Stimulated activated CD8-positive, alpha-beta memory T cell treated with anti-CD3 and anti-CD28 coated beads, Interleukin-15, amount 100 ng/mL, for 24 hours (primary cell): ENCODE data around the gene H6PD.

Experiments
- DNase-seq: peaks from one replicate; pipeline ENCODE4 v3.0.0-alpha.2; 2020; ENCODE audit warnings: low read depth

Gene H6PD

DNA sequence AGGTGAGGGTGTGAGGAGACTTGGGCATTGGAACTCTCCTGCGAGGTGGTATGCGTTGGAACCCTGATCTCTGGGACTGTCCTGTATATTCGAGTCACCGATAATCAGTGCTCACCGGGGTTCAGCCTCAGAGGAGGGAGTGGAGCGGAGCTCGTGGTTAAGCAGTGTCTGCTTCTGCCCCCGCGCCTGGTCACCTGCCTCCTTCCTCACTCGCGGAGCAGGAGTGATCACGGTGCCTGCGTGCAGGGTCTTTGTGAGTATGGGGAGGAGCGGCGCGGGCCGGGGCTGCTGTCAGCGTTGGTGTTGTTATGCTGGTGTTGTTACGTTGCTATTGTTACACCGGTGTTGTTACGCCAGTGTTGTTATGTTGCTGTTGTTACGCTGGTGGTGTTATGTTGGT, 23.3 kb downstream of the H6PD start:
- no peak for DNase-seq

GRCh38 chr1:9258629-9259028, 24.1 kb downstream of the H6PD start:
- DNase-seq = no peak

GRCh38 chr1:9260059-9260766, 25.6 kb downstream of the H6PD start:
- no peak for DNase-seq

- no peak for DNase-seq
Measured at GRCh38 chr1:9261496-9261895, 26.9 kb downstream of the H6PD start.

GRCh38 chr1:9262096-9262986, 27.8 kb downstream of the H6PD start:
- no peak for DNase-seq

DNA sequence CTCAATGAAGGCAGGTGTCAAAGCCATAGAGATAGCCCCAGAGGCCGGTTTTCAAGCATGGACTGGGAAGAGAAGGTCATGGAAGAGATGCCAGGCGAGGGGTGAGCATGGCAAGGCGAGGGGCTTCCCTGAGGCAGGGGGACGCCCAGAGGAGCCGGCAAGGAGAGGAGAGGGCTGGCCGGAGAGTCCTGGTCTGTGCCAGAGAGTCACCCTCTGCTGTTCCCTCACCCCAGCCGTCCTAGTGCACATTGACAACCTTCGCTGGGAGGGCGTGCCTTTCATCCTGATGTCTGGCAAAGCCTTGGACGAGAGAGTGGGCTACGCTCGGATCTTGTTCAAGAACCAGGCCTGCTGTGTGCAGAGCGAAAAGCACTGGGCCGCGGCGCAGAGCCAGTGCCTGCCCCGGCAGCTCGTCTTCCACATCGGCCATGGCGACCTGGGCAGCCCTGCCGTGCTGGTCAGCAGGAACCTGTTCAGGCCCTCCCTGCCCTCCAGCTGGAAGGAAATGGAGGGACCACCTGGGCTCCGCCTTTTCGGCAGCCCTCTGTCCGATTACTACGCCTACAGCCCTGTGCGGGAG, 28.8 kb downstream of the H6PD start:
- no peak for DNase-seq

- DNase-seq = no peak
Measured at GRCh38 chr1:9263984-9264872, 29.7 kb downstream of the H6PD start.

GRCh38 chr1:9265037-9265436, 30.5 kb downstream of the H6PD start:
- DNase-seq = no peak

- DNase-seq = no peak
Measured at GRCh38 chr1:9265968-9266367, 31.4 kb downstream of the H6PD start.

GRCh38 chr1:9267352-9267686, 32.7 kb downstream of the H6PD start:
- no peak for DNase-seq

GRCh38 chr1:9267827-9268581, 33.4 kb downstream of the H6PD start:
- no peak for DNase-seq

DNA sequence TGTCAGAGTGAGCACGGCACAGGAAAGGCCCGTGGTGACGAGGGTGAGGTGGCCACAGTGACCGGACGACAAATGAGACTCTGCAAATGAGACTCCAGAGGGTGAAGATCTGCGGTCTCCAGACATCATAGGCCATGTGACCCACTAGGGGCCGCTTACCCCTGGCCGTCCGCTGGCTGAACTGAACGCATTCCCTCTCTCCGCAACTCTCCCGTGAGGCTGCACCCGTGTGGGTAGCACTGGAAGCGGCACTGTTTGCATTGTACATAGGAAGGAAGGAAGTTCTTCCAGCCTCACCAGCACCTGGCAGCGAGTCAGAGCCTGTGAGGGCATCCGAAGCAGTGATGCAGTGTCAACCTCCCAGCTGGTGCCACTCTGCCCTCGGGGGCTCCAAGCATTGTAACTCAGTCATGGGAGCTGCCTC, 34.5 kb downstream of the H6PD start:
- no peak for DNase-seq

GRCh38 chr1:9269721-9270120, 35.1 kb downstream of the H6PD start:
- no peak for DNase-seq

GRCh38 chr1:9270290-9270883, 35.8 kb downstream of the H6PD start:
- DNase-seq = no peak

- no peak for DNase-seq
Measured at GRCh38 chr1:9271283-9271682, 36.7 kb downstream of the H6PD start.

GRCh38 chr1:9271861-9272595, 37.5 kb downstream of the H6PD start:
- no peak for DNase-seq

DNA sequence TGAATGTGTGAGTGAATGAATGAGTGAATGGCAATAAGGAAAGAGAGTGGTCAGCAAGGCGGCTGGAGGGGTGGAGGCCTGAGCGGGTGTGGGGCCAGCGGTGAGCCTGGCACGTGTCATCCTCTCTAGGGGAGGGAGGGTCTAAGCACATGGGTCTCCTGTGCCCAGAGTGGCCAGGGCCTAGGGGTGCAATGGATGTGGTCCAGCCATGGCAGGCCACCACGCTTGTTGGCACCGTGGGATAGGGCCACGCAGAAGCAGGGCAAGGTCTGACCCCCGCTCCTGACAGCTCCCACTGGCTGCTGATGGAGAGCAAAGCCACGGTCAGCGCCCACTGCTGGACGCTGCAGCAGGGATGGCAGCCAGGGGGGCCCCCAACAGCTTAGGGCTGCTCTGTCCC, 38.6 kb downstream of the H6PD start:
- DNase-seq = no peak

- no peak for DNase-seq
Measured at GRCh38 chr1:9275161-9275560, 40.6 kb downstream of the H6PD start.

GRCh38 chr1:9275567-9276034, 41.0 kb downstream of the H6PD start:
- DNase-seq = peak; percentile 38

- no peak for DNase-seq
Measured at GRCh38 chr1:9278116-9278515, 43.5 kb downstream of the H6PD start.
